Activated CD8-positive, alpha-beta memory T cell treated with anti-CD3 and anti-CD28 coated beads, Interleukin-2, amount 10 ng/mL, durations not matched to agents 7 days and 5 days (primary cell): ENCODE results near the gene ITPR2. TPM values are rescaled to one million over a fixed set of nuclear protein-coding genes. Genes with fewer than 3 reads are reported as not detected.

Experiments
- ATAC-seq: fragments of 150-1000 bp; cut with Tn5 transposase; one replicate; pipeline ENCODE4 v1.10.0; 2021; ENCODE audit warnings: moderate library complexity
- CTCF ChIA-PET: fragments of 350-600 bp; sonication (Branson Sonifier 250); formaldehyde crosslinking; loops from one replicate; lab custom pipeline; 2021; ENCODE audit warnings: antibody characterized with exemption; lab: Charles Lee
- DNase-seq: peaks from one replicate; pipeline ENCODE4 v3.0.0-alpha.2; 2020
- H3K27ac Mint-ChIP-seq: one replicate; pipeline ENCODE4 v1.8.0; 2021; ENCODE audit warnings: mild to moderate bottlenecking, mixed read lengths
- H3K27me3 Mint-ChIP-seq: one replicate; pipeline ENCODE4 v1.8.0; 2021; ENCODE audit warnings: mixed read lengths
- H3K36me3 Mint-ChIP-seq: one replicate; pipeline ENCODE4 v1.8.0; 2021; ENCODE audit warnings: mild to moderate bottlenecking, mixed read lengths
- H3K4me1 Mint-ChIP-seq: one replicate; pipeline ENCODE4 v1.8.0; 2021; ENCODE audit warnings: mixed read lengths
- H3K4me3 Mint-ChIP-seq: one replicate; pipeline ENCODE4 v1.8.0; 2021; ENCODE audit warnings: mild to moderate bottlenecking, moderate library complexity, mixed read lengths
- H3K9me3 Mint-ChIP-seq: one replicate; pipeline ENCODE4 v1.8.0; 2022; ENCODE audit warnings: low read depth, mixed read lengths
- total RNA-seq, 2 experiments: library from RNA; stranded (reverse); gene quantifications; one replicate each; pipeline ENCODE4 v1.2.3, GENCODE V29; 2021

The ITPR2 gene
- total RNA-seq, 2 experiments from 2014 or later = 31.1 to 37.7 TPM

DNA sequence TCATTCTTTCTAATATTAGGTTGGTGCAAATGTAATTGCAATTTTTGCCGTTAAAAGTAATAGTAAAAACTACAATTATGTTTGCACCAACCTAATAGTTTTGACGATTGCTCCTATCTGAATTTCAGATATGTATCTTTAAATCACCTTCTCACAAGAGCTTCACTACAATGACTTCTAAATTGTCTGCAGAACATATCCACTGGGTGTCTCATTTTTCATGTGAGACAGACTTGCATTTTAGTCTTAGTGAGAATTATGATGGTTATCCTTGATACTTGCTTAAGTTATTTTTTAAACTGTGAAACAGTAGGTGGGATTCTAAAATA is 84.6 kb downstream of the ITPR2 start:
- DNase-seq (no peak), ATAC-seq (no peak)
- Mint-ChIP-seq H3K27ac (peak overlapping the region; percentile 55), H3K27me3 (no peaks in the 10 kb centered on the region), H3K36me3 (peaks cover 12% of the 10 kb centered on the region), H3K9me3 (peaks cover 4% of the 10 kb centered on the region), H3K4me1 (peaks cover 50% of the 10 kb centered on the region), H3K4me3 (peak overlapping the region; percentile 13)
- CTCF ChIA-PET = no interaction called here

DNA sequence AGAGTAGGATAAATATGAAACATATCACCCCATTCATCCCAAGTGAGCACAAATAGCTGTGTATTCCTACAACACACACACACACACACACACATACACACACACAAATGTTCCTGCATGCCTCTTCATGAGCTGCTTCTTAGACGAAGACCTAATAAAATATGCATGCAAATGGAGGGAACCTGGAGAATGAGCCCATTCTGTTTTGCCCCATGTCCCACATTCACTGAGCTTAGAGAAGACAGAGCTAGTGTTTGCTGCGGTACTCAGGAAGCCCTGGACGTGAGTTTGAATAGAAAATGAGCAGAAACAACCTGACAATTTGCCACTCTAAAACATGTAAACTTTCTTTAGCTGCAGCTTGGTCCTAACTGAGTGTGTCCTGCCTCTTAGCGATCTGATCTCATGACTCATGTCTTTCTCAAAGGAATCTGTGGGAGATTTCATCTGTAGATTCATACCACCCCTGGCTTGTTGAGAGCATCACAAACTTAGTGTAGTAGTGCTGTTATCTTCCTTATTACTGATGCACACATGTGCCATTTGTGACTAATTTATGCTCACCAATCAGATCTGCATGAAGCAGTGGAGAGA is 86.8 kb downstream of the ITPR2 start:
- Mint-ChIP-seq H3K27ac (no peak overlapping the region), H3K4me1 (peaks cover 49% of the 10 kb centered on the region), H3K36me3 (peaks cover 13% of the 10 kb centered on the region), H3K27me3 (no peaks in the 10 kb centered on the region), H3K4me3 (no peak overlapping the region), H3K9me3 (no peaks in the 10 kb centered on the region)
- DNase-seq (no peak), ATAC-seq (no peak)
- CTCF ChIA-PET = interaction anchor here (0.9 kb wide), 1 partner anchor 10 kb away, joined by 3 read pairs; no protein-coding TSS in a partner anchor

DNA sequence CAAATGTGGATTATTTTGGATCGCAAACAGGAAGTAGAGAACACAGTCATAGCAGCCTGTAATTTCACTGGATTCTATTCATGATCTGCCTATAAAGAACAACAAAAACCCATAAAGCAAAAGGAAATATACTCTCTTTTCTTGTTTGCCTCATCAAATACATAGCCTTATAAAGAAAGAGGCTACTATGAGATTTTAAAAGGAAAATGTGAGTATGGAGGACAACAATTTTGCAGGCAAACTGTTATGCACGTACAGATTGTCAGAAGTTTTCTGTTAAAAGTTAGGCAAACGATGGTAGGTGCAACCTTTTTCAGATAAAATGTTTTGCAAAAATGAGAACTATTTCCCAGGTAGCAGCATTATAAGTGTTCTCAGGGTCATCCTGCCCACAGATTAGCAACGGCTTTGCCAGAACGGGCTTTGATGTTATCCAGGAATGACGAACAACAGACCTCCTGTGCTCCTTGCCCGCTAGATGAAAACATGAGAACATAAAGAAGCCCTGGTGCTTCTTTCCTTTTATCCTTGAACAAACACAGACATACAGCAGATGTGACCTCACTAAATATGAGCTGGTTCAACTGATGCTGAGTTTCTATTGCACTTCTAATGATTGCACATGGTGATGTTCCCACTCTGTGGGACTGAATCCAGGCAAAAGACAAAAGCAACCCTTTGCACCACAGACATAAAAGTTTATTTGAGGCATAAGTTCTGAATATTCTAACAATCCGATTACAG is 88.1 kb downstream of the ITPR2 start:
- no peak for DNase-seq
- H3K27me3 Mint-ChIP-seq = no peaks in the 10 kb centered on the region
- H3K4me3 Mint-ChIP-seq = no peak overlapping the region
- CTCF ChIA-PET = no interaction called here
- no peak for ATAC-seq
- peaks cover 39% of the 10 kb centered on the region for H3K4me1 Mint-ChIP-seq
- no peak overlapping the region for H3K27ac Mint-ChIP-seq
- peaks cover 12% of the 10 kb centered on the region for H3K36me3 Mint-ChIP-seq
- H3K9me3 Mint-ChIP-seq = no peaks in the 10 kb centered on the region

DNA sequence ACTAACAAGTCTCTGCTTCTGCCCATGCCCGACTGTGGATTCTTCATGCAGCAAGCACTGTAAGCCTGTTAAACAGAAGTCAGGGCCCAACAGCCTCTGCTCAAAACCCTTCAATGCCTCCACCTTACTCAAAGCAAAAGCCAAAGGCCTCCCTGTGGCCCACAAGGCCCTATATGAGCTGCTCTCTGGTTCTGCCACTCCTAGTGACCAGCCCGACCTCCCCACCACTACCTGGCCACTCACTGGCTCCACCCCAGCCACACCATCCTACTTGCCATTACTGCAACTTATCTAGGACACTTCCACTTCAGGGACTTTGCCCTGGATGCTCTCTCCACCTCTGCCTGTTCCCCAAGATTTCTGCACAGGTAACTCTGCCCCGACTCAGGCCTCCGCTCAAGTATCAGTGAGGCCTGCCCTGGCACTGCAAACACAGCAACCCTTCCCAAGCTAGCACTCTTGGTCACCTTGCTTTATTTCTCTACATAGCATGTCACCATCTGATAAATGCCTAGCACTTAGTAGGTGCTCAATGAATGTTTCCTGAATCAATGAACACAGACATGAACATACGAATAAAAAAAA is 88.9 kb downstream of the ITPR2 start:
- DNase-seq = no peak
- H3K27me3 Mint-ChIP-seq = no peaks in the 10 kb centered on the region
- H3K4me3 Mint-ChIP-seq = no peak overlapping the region
- CTCF ChIA-PET = no interaction called here
- no peak for ATAC-seq
- H3K36me3 Mint-ChIP-seq = peaks cover 15% of the 10 kb centered on the region
- peaks cover 33% of the 10 kb centered on the region for H3K4me1 Mint-ChIP-seq
- H3K9me3 Mint-ChIP-seq = no peaks in the 10 kb centered on the region
- H3K27ac Mint-ChIP-seq = peak overlapping the region; percentile 9

DNA sequence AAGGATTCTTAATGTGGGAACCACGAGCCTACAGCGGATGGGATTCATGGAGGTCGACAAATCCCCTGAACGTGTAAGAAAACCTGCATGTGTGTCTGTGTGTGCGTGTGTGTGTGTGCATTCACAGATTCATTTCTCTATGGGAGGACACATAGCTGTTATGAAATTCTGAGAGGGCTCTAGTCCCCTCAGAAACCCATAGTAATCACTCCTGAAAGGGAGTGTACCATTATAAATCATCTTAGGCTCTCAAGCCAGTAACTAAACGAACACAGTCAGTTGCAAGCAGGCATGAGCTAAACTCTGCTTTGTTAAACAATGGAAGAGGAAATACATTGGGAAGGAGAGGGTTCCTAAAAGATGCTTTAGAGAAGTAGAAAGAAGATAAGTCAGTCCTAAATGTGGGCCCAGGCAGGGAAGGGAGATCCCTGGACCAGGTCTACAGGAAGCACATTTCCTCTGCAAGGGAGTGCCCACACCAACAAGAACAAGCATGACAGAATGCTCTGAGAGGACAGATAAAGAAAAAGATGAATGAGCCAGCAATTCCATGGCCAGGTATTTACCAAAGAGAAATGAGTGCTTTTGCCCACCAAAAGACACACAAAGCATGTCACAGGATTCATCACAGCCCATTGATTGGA is 91.3 kb downstream of the ITPR2 start:
- peaks cover 1% of the 10 kb centered on the region for H3K9me3 Mint-ChIP-seq
- peaks cover 15% of the 10 kb centered on the region for H3K4me1 Mint-ChIP-seq
- H3K36me3 Mint-ChIP-seq = peaks cover 16% of the 10 kb centered on the region
- no peak overlapping the region for H3K27ac Mint-ChIP-seq
- no peak for ATAC-seq
- CTCF ChIA-PET = no interaction called here
- no peak for DNase-seq
- H3K4me3 Mint-ChIP-seq = no peak overlapping the region
- H3K27me3 Mint-ChIP-seq = no peaks in the 10 kb centered on the region

DNA sequence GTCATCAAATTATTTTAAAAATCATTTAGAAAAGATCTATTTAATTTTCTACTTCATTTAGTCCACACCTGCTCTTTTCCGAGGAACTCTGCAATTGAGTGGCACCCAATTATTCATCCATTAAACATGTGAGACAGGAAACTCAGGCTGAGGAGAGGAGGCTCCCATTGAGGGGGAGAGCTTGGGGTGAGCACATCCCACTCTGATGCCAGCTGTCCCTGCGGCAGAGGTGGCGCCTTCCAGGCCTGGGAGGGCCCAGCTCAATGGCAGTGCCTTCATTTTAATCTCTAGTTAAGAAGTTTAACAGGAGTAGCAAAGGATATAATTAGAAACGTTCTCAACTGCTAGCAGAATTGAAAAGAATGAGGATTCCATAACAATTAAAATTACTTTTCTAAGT is 92.0 kb downstream of the ITPR2 start:
- Mint-ChIP-seq H3K36me3 (peaks cover 18% of the 10 kb centered on the region), H3K4me3 (no peak overlapping the region), H3K9me3 (peaks cover 3% of the 10 kb centered on the region), H3K27ac (no peak overlapping the region), H3K4me1 (peaks cover 8% of the 10 kb centered on the region), H3K27me3 (no peaks in the 10 kb centered on the region)
- CTCF ChIA-PET = no interaction called here
- ATAC-seq (no peak), DNase-seq (no peak)

DNA sequence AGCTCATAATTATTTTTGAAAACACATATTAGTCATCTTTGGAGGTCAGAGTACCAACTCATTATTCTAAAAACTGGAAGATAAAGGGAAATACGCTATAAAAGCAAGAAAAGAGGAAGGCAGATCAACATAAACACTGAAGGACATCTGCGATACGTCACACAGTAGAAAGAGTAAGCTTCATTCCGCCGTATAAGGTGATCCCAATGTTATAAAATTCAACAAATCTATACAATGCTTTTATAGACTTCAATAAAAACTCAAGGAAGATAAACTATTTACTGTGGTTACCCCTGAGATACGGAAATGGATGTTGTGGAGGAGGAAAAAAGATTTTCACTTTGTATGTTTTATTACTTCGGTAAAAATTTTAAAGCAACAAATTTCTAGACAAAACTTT is 92.6 kb downstream of the ITPR2 start:
- no peak for DNase-seq
- no peak for ATAC-seq
- Mint-ChIP-seq H3K4me1 (peaks cover 11% of the 10 kb centered on the region), H3K4me3 (no peak overlapping the region), H3K27ac (no peak overlapping the region), H3K9me3 (peaks cover 3% of the 10 kb centered on the region), H3K27me3 (no peaks in the 10 kb centered on the region), H3K36me3 (peaks cover 18% of the 10 kb centered on the region)
- CTCF ChIA-PET = no interaction called here

DNA sequence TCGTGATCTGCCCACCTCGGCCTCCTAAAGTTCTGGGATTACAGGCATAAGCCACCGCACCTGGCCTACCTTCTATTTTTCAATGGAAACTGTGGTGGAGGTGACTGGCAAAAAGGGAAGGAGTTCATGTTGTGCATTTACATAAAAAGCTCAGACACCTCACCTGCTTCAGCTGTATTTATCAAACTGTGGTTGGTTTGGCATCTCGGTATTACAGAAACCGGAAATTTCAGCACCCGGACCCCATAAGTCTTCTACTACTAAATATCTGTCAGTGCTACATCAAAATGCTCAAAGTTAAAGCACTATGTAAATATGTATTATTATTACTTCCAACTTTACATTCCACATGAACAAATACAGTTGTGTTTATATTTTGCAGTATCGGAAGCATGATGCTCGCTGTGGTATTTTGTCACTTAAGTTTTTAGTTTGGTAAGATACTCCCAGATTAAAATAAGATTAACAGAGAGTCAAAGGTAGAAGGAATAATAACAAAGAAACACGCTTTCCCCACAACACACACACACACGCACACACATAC is 95.4 kb downstream of the ITPR2 start:
- Mint-ChIP-seq H3K4me3 (no peak overlapping the region), H3K9me3 (peaks cover 3% of the 10 kb centered on the region), H3K27me3 (no peaks in the 10 kb centered on the region), H3K36me3 (peaks cover 18% of the 10 kb centered on the region), H3K4me1 (peaks cover 18% of the 10 kb centered on the region), H3K27ac (no peak overlapping the region)
- CTCF ChIA-PET = no interaction called here
- DNase-seq (no peak), ATAC-seq (no peak)

DNA sequence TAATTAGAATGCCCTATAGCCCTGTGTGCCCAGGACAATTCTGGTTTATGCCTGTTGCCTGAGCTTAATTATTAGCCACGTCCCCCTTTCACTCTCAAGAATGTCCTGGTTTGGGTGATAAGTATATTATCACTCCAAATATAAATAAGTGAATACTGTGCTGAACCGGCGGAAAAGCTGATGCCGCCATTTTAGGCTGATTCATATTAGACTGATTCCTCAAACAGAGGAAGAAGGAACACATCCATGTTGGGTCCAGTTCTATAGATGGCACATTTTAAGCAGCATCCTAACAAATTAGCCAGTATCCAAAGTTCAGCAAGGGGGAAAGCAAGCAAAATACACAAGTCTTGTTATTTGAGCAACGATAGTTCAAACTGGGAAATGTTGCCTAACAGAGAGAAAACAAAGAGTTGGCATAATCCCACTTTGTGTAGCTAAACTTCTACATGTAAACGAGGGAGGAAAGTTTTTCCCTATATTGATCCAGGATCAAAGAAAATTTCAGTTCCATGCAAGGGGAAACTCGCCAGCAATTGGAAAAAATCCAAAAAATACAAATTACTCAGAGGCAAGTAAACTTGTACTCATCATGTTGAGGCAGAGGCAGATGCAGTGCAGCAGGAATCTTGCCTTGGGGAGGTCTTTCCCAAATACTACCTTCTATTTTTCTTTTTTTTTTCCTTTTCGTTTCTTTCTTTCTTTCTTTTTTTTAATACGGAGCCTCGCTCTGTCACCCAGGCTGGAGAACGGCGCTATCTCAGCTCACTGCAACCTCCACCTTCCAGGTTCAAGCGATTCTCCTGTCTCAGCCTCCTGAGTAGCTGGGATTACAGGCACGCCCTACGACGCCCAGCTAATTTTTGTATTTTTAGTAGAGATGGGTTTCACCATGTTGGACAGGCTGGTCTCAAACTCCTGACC is 96.2 kb downstream of the ITPR2 start:
- no peaks in the 10 kb centered on the region for H3K27me3 Mint-ChIP-seq
- ATAC-seq (no peak), DNase-seq (no peak)
- H3K9me3 Mint-ChIP-seq = peaks cover 3% of the 10 kb centered on the region
- peaks cover 25% of the 10 kb centered on the region for H3K4me1 Mint-ChIP-seq
- CTCF ChIA-PET = interaction anchor here (1.0 kb wide), 1 partner anchor 9 kb away, joined by 3 read pairs; no protein-coding TSS in a partner anchor
- H3K27ac Mint-ChIP-seq = no peak overlapping the region
- no peak overlapping the region for H3K4me3 Mint-ChIP-seq
- H3K36me3 Mint-ChIP-seq = peaks cover 15% of the 10 kb centered on the region

DNA sequence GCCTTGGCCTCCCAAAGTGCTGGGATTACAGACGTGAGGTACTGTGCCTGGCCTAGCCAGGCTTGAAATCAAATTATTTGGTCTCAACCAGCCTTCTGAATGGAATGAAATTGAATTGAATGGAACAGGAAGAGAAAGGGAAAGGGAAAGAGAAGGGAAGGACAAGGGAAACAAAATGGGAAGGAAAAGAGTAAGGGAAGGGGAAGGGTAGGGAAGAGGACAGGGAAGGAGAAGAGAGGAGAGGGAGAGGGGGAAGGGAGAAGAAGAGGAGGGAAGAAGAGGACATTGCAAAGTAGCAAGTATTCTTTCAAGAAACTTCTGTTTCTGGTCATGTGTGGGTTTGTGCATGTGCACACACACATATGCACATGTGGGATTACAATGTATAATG is 97.8 kb downstream of the ITPR2 start:
- no peak for DNase-seq
- H3K36me3 Mint-ChIP-seq = peaks cover 12% of the 10 kb centered on the region
- H3K27me3 Mint-ChIP-seq = no peaks in the 10 kb centered on the region
- CTCF ChIA-PET = no interaction called here
- H3K27ac Mint-ChIP-seq = no peak overlapping the region
- ATAC-seq = no peak
- H3K4me1 Mint-ChIP-seq = peaks cover 22% of the 10 kb centered on the region
- H3K9me3 Mint-ChIP-seq = peaks cover 3% of the 10 kb centered on the region
- H3K4me3 Mint-ChIP-seq = no peak overlapping the region

DNA sequence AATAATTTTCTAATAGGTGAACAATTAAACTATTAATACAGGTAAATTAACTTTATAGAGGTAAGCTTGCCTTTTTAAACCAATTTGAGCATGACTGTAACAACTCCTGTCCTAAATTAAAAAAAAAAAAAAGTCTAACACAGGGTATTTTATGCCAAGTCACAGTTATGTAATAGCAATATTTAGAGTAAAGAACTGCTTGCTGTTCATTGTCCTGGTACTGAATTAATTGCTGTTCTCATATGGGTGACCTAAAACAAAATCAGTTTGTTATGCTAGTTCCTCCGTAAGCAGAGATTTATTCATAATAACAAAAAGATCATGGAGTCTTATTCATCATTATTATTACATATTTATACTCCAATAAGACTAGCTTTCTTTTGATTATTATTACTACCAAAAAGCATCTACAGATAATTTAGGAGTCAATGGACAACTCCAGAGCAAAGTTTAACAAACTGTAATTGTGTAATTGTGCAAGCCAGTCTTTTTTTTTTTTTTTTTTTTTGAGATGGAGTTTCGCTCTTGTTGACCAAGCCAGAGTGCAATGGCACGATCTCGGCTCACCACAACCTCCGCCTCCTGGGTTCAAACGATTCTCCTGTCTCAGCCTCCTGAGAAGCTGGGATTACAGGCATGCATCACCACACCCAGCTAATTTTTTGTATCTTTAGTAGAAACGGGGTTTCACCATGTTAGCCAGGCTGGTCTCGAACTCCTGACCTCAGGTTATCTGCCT is 98.3 kb downstream of the ITPR2 start:
- peaks cover 3% of the 10 kb centered on the region for H3K9me3 Mint-ChIP-seq
- DNase-seq (no peak), ATAC-seq (no peak)
- H3K27ac Mint-ChIP-seq = no peak overlapping the region
- H3K4me3 Mint-ChIP-seq = no peak overlapping the region
- peaks cover 22% of the 10 kb centered on the region for H3K4me1 Mint-ChIP-seq
- no peaks in the 10 kb centered on the region for H3K27me3 Mint-ChIP-seq
- H3K36me3 Mint-ChIP-seq = peaks cover 12% of the 10 kb centered on the region
- CTCF ChIA-PET = no interaction called here
